GM18498 (cell line): ENCODE measurements around the gene SLC2A4.
A peak's percentile ranks its signal among the peaks of the same experiment; 100 is the strongest.
"Not testable (repeated sequence)": the region's sequence is repeated elsewhere in the genome, so short reads cannot be mapped to it uniquely, and the experiment has no call there.

Experiments used
- ATAC-seq: cut with Tn5 transposase; IDR thresholded peaks from one replicate; pipeline ENCODE4 v1.9.1; 2021; ENCODE audit warnings: mild to moderate bottlenecking, moderate library complexity; ENCODE audit not compliant: unreplicated experiment

SLC2A4 gene

GRCh38 chr17:7322520-7323194 lies 41.1 kb downstream of the SLC2A4 start:
- ATAC-seq = no peak

DNA sequence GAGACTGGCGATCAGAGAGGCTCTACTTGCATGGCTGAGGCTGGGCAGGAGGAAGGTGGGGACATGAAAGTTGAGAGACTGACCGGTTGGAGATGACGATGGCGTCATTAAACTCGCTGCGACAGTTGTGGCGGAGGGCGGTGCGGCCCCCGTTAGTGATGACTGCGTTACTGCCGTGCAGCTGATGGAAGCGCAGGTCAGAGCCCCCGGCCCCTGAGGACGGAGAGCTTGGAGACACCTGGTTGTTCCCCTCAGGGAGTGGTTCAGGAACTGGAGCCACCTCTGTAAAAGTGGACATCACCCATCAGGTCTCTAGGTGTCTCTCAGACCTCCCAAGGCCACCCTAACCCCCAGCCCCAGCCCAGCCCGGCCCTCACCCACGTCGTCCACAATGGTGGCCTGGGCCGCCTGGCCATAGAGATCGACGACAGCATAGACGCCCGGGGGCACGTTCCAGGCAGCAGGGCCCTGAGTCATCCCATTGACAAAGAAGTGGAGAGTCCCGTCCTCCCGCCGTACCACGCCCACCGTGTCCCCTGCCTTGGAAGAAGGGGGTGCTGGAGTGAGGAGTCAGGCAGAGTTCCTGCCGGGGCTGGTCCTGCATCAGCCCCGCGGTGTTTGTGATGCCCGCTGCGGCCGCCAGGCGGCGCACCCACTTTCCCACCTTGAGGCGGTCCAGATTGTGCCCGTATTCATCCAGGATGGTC lies 42.4 kb downstream of the SLC2A4 start:
- no peak for ATAC-seq

- no peak for ATAC-seq
Measured at GRCh38 chr17:7324438-7324779, 42.9 kb downstream of the SLC2A4 start.

DNA sequence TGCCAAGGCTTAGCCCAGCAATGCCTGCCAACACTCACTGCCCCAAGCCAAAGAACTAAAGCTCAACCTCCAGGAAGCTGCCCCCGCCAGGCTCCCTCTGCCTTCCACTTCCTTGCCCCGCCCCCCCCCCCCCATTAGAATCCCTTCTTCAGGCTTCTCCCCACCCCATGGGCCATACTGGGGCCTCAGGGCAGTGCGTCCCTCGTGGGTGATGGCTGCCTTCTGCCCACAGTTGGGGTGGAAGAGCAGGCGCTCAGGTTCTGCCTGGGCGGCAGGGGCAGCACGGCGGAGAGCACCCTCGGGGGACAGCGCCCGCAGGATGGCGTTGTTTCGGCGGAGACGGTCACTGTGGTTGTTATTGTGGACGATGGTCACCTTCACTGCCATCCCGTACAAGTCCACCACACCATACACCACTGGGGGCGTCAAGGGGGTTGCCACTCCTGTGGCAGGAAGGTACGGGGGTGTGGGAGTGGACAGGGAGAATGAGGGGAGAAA lies 43.6 kb downstream of the SLC2A4 start:
- no peak for ATAC-seq

GRCh38 chr17:7326186-7326585 lies 44.7 kb downstream of the SLC2A4 start:
- no peak for ATAC-seq

GRCh38 chr17:7327056-7327455 lies 45.5 kb downstream of the SLC2A4 start:
- no peak for ATAC-seq

- no peak for ATAC-seq
Measured at GRCh38 chr17:7327501-7327900, 46.0 kb downstream of the SLC2A4 start.

- no peak for ATAC-seq
Measured at GRCh38 chr17:7328009-7328408, 46.5 kb downstream of the SLC2A4 start.

DNA sequence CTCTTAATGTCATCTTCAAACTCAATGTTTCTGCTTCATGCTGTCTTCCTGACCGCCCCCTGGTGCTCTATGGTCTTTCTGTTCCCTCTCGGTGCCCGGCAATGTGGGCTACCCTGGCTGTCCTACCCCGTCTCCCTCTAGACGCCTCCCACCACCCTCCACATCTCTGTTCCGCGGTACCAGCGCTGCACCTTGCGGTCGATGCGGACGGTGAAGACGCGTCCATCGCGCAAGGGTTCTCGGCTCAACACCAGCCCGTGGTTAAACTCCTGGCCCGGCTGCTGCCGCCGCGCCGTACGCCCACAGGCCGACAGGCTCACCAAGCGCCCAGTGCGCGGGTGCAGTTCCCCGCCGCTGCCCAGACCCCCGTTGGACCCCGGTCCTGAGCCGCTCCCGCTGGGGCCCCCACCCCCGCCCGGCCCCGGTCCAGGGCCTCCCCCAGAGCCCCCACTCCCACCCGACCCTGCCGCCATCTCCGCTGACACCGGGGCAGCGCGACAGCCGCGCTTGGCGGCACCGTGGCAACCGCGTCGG lies 47.4 kb downstream of the SLC2A4 start, which contains the start of gene NEURL4:
Gene NEURL4 (minus strand): TSS at position 496 of the 534 bp plus-strand sequence. CDS start 23 bp downstream, at position 473.
- ATAC-seq = peak; percentile 13

- ATAC-seq = peak; percentile 62
Measured at GRCh38 chr17:7329374-7329996, 48.0 kb downstream of the SLC2A4 start.

DNA sequence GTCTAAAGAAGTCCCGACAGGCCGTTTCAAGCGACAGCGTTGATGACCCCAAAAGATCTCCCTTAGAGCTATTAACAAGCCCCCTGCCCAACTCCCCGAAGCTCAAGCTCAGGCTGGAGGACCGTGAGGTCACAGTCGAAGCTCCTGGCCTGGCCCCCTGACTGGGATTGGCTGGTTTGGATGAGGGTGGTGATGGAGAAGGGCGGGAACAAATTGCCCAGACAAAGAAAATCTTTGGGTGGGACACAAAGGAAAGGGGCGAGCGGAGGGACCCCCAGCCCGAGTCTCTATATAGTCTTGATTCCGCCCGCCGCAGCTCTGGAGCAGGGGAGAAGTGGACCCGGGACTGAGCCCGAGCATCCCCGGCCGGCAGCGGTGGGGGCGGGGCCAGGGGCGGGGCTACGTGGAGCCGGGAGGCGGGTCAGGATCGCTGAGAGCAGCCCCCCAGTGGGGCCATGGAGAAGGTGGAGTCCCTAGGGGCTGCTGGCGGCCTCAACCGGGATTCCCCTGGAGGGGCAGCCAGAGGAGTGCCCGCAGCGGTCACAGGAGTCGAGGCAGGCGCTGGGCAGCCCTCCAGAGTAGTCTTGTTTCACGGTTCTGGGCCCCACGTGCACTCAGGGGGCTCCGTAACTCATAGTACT lies 48.6 kb downstream of the SLC2A4 start:
- peak; percentile 36 for ATAC-seq

GRCh38 chr17:7330638-7331015 lies 49.1 kb downstream of the SLC2A4 start:
- no peak for ATAC-seq

DNA sequence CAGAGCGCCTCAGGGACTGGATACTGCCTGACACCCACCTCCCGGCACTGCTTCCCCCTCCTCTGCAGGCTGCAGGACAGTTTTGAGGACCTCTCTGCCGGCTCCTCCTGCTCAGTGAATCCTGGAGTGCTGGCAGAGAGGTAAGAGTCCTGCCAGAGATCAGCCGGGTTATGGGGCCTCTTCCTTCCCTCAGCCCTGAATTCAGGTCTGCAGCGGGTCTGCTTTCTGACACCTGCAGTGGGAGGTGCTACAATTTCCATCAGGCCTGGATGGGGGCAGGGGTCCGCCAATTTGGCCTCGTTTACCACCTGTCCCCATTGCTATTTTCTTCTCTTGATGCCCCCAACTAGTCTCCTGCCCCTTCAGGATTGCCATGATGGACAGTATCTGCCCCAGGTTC lies 50.6 kb downstream of the SLC2A4 start:
- ATAC-seq = no peak

DNA sequence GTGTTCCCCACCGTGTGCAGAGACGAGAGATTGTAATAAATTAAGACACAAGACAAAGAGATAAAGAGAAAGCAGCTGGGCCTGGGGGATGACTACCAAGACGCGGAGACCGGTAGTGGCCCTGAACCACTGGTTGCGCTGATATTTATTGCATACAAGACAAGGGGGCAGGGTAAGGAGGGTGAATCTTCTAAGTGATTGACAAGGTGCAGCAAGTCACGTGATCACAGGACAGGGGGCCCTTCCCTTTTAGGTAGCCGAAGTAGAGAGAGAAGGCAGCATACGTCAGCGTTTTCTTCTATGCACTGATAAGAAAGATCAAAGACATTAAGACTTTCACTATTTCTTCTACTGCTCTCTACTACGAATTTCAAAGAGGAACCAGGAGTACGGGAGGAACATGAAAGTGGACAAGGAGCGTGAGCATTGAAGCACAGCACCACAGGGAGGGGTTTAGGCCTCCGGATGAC lies 51.1 kb downstream of the SLC2A4 start:
- not testable (repeated sequence) for ATAC-seq

GRCh38 chr17:7334938-7335538 lies 53.5 kb downstream of the SLC2A4 start:
- ATAC-seq = no peak

- ATAC-seq = not testable (repeated sequence)
Measured at GRCh38 chr17:7335765-7336164, 54.2 kb downstream of the SLC2A4 start.

DNA sequence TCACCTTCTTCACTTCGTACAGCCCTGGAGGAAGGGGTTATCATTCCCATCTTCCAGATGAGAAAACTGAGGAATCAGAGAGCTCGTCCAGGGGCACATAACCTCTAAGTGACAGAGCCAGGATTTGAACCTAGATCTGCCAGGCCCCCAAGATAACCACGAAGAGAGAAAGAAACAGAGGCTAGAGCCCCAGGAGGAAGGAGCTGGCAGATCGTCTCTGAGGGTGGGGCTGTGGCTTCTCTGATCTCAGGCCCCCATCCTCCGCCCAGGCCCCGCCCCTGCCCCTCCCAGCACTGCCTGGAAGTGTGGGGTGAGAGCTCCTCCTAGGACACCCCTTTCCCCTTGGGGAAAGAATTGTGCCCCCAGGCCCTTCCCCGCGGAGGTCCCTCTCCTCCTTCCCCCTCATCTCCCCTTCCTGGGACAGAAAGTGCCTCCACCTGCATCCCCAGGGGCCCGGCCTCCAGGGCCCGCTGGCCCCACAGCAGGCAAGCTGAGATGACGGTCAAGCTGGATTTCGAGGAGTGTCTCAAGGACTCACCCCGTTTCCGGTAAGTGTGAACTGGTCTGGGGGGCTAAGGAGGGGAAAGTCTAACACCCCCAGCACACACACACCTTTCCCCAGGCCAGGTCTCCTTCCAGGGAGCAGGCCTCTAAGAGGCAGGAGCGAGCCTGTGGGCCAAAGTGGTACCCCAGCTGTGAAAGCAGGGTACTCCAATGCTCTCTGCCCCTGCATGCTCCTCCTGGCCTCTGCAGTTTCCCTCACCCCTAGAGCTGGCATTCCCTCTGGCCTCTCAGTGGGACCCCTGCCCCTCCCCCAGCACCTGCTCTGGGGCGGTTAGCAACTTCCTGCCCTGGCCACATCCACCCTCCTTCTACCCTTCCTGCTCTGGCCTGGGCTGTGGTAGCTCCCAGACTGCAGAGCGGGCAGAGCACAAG lies 55.0 kb downstream of the SLC2A4 start, which contains the start of gene ACAP1:
Gene ACAP1 (plus strand): TSS at position 290 of the 936 bp plus-strand sequence. CDS start 206 bp downstream, at position 496.
- peak; percentile 75 for ATAC-seq

- ATAC-seq = not testable (repeated sequence)
Measured at GRCh38 chr17:7337600-7337999, 56.1 kb downstream of the SLC2A4 start.
